ENCODE data around the gene ADM2.
"Not testable (repeated sequence)": the region's sequence is repeated elsewhere in the genome, so short reads cannot be mapped to it uniquely, and the experiment has no call there.

Gene ADM2

GRCh38 chr22:50481440-50482106 is at the start of gene ADM2:
Gene ADM2, plus strand, starts transcription at chr22:50481543. Its CDS starts 305 bp downstream, at chr22:50481848.
- Histone ChIP-seq H3K36me3 (replicated peaks; ENCODE audit: insufficient read depth, low read length) (no peaks in the 10 kb centered on the region), H3K4me3 (ENCODE audit: low read length) (peak within 1 kb of the TSS; percentile 69), H3K9me3 (replicated peaks; ENCODE audit: insufficient read depth, low read length) (no peaks in the 10 kb centered on the region), H3K4me2 (ENCODE audit: low read depth, low read length) (peak within 1 kb of the TSS; percentile 68), H3K9ac (ENCODE audit: low read length) (peak within 1 kb of the TSS; percentile 56; the same call in 1 of the 2 replicates), H3F3A (ENCODE audit: insufficient read depth, low read length) (no peaks in the 10 kb centered on the region), H3K27me3 (replicated peaks; ENCODE audit: insufficient read depth, low read length) (peaks cover 14% of the 10 kb centered on the region), H3K27ac (ENCODE audit: low read length) (no peak within 1 kb of the TSS), H3K4me1 (ENCODE audit: low read length) (no peaks in the 10 kb centered on the region), H3K79me2 (ENCODE audit: low read length) (no peaks in the 10 kb centered on the region), H2AFZ (ENCODE audit: low read length) (peak within 1 kb of the TSS; percentile 85), H4K20me1 (ENCODE audit: insufficient read depth, low read length) (no peaks in the 10 kb centered on the region), H3K9me2 (replicated peaks; ENCODE audit: insufficient read depth, low read length) (no peaks in the 10 kb centered on the region)
- no peak for DNase-seq
- TF ChIP-seq CTCF (IDR thresholded peaks at IDR 0.05; ENCODE audit: low read length) (no peak), EZH2phosphoT487 (IDR thresholded peaks at IDR 0.05; ENCODE audit: low read length) (no peak), EZH2 (optimal IDR thresholded peaks at IDR 0.05; ENCODE audit: low read depth, low read length) (no peak)

GRCh38 chr22:50432131-50432876 is 49.0 kb upstream of the ADM2 start:
- Histone ChIP-seq H3K9me3 (replicated peaks; ENCODE audit: insufficient read depth, low read length) (no peaks in the 10 kb centered on the region), H3F3A (ENCODE audit: insufficient read depth, low read length) (no peaks in the 10 kb centered on the region), H3K4me2 (ENCODE audit: low read depth, low read length) (no peak overlapping the region), H3K9ac (ENCODE audit: low read length) (no peak overlapping the region), H2AFZ (ENCODE audit: low read length) (no peak overlapping the region), H3K9me2 (replicated peaks; ENCODE audit: insufficient read depth, low read length) (no peaks in the 10 kb centered on the region), H3K36me3 (replicated peaks; ENCODE audit: insufficient read depth, low read length) (0 out of 2 replicates have a peak, but pooled peaks cover 7% of the 10 kb centered on the region), H3K27ac (ENCODE audit: low read length) (no peak overlapping the region), H3K79me2 (ENCODE audit: low read length) (no peaks in the 10 kb centered on the region), H4K20me1 (ENCODE audit: insufficient read depth, low read length) (no peaks in the 10 kb centered on the region), H3K27me3 (replicated peaks; ENCODE audit: insufficient read depth, low read length) (no peaks in the 10 kb centered on the region), H3K4me3 (ENCODE audit: low read length) (no peak overlapping the region), H3K4me1 (ENCODE audit: low read length) (no peaks in the 10 kb centered on the region)
- no peak for DNase-seq
- TF ChIP-seq EZH2phosphoT487 (IDR thresholded peaks at IDR 0.05; ENCODE audit: low read length), result no peak

GRCh38 chr22:50432877-50433510 is 48.3 kb upstream of the ADM2 start:
- DNase-seq; H3K9me2 ChIP-seq (replicated peaks; ENCODE audit: insufficient read depth, low read length); H3K79me2 ChIP-seq (ENCODE audit: low read length); H4K20me1 ChIP-seq (ENCODE audit: insufficient read depth, low read length); H3K9me3 ChIP-seq (replicated peaks; ENCODE audit: insufficient read depth, low read length); H2AFZ ChIP-seq (ENCODE audit: low read length); H3K4me1 ChIP-seq (ENCODE audit: low read length); H3K27me3 ChIP-seq (replicated peaks; ENCODE audit: insufficient read depth, low read length); H3K4me2 ChIP-seq (ENCODE audit: low read depth, low read length); H3K36me3 ChIP-seq (replicated peaks; ENCODE audit: insufficient read depth, low read length); H3K9ac ChIP-seq (ENCODE audit: low read length); H3K4me3 ChIP-seq (ENCODE audit: low read length); H3K27ac ChIP-seq (ENCODE audit: low read length); H3F3A ChIP-seq (ENCODE audit: insufficient read depth, low read length): not testable (repeated sequence)

- H3K4me3 ChIP-seq (ENCODE audit: low read length), result no peak overlapping the region
These were observed 46.5 kb upstream of the ADM2 start for GRCh38 chr22:50434849-50435248.

More at GRCh38 chr22:50434849-50435248, 46.5 kb upstream of the ADM2 start:
- no peaks in the 10 kb centered on the region for H3K9me2 ChIP-seq (replicated peaks; ENCODE audit: insufficient read depth, low read length)
- H3K79me2 ChIP-seq (ENCODE audit: low read length), result no peaks in the 10 kb centered on the region
- no peak overlapping the region for H3K27ac ChIP-seq (ENCODE audit: low read length)
- 0 out of 2 replicates have a peak, but pooled peaks cover 7% of the 10 kb centered on the region for H3K36me3 ChIP-seq (replicated peaks; ENCODE audit: insufficient read depth, low read length)
- TF ChIP-seq EZH2 (optimal IDR thresholded peaks at IDR 0.05; ENCODE audit: low read depth, low read length), result no peak
- TF ChIP-seq EZH2phosphoT487 (IDR thresholded peaks at IDR 0.05; ENCODE audit: low read length), result no peak
- TF ChIP-seq CTCF (IDR thresholded peaks at IDR 0.05; ENCODE audit: low read length), result no peak
- H4K20me1 ChIP-seq (ENCODE audit: insufficient read depth, low read length), result no peaks in the 10 kb centered on the region
- H2AFZ ChIP-seq (ENCODE audit: low read length), result no peak overlapping the region
- no peak overlapping the region for H3K4me2 ChIP-seq (ENCODE audit: low read depth, low read length)
- H3K4me1 ChIP-seq (ENCODE audit: low read length), result no peaks in the 10 kb centered on the region
- H3K27me3 ChIP-seq (replicated peaks; ENCODE audit: insufficient read depth, low read length), result no peaks in the 10 kb centered on the region
- DNase-seq, result no peak
- H3K9ac ChIP-seq (ENCODE audit: low read length), result no peak overlapping the region
- H3F3A ChIP-seq (ENCODE audit: insufficient read depth, low read length), result no peaks in the 10 kb centered on the region
- no peaks in the 10 kb centered on the region for H3K9me3 ChIP-seq (replicated peaks; ENCODE audit: insufficient read depth, low read length)
